HepG2 (cell line): ENCODE data around the gene DUSP23.

ENCODE experiments used
- ATF3 ChIP-seq: sonication (generic); formaldehyde crosslinking; IDR thresholded peaks from 2 replicates; pipeline ENCODE4 v1.4.0; 2020; ENCODE audit warnings: missing genetic modification reagents
- CTCF ChIP-seq: sonication (generic); formaldehyde crosslinking; IDR thresholded peaks from 2 replicates; pipeline ENCODE4 v1.5.0; 2020; ENCODE audit warnings: mild to moderate bottlenecking, missing genetic modification reagents, moderate library complexity
- FOSL1 ChIP-seq: sonication (generic); formaldehyde crosslinking; IDR thresholded peaks from 2 replicates; pipeline ENCODE4 v1.9.0; 2021; ENCODE audit warnings: missing genetic modification reagents, borderline replicate concordance
- FOXM1 ChIP-seq: sonication (generic); formaldehyde crosslinking; IDR thresholded peaks from 2 replicates; pipeline ENCODE4 v1.5.0; 2020; ENCODE audit warnings: missing genetic modification reagents
- NAIF1 ChIP-seq: sonication (generic); formaldehyde crosslinking; IDR thresholded peaks from 2 replicates; pipeline ENCODE4 v1.5.0; 2020; ENCODE audit warnings: mild to moderate bottlenecking, missing genetic modification reagents, borderline replicate concordance
- TMF1 ChIP-seq: sonication (generic); formaldehyde crosslinking; IDR thresholded peaks from 2 replicates; pipeline ENCODE4 v1.8.1; 2022; ENCODE audit warnings: low read depth, missing genetic modification reagents

- no peak for TF ChIP-seq CTCF (CRISPR knock-in tag)
- no peak for TF ChIP-seq ATF3 (CRISPR knock-in tag)
- TF ChIP-seq NAIF1 (CRISPR knock-in tag) = no peak
- TF ChIP-seq TMF1 (CRISPR knock-in tag) = no peak
- no peak for TF ChIP-seq FOXM1 (CRISPR knock-in tag)
- TF ChIP-seq FOSL1 (CRISPR knock-in tag) = no peak
These were observed 3.0 kb downstream of the DUSP23 start for GRCh38 chr1:159783724-159784123.
